HG03565 (cell line): ENCODE results near the gene ZNF445.
"Not testable (repeated sequence)": the region's sequence is repeated elsewhere in the genome, so short reads cannot be mapped to it uniquely, and the experiment has no call there.

Source experiments
- ATAC-seq: cut with Tn5 transposase; IDR thresholded peaks from one replicate; pipeline ENCODE4 v1.9.1; 2021; ENCODE audit warnings: mild to moderate bottlenecking, moderate library complexity; ENCODE audit not compliant: unreplicated experiment

ZNF445 gene

GRCh38 chr3:44437800-44438199 lies 39.7 kb downstream of the ZNF445 start:
- ATAC-seq: no peak

- ATAC-seq: no peak
Measured at GRCh38 chr3:44436181-44436580, 41.3 kb downstream of the ZNF445 start.

GRCh38 chr3:44434834-44435510 lies 42.5 kb downstream of the ZNF445 start:
- ATAC-seq: no peak

GRCh38 chr3:44430466-44430865 lies 47.0 kb downstream of the ZNF445 start:
- no peak for ATAC-seq

GRCh38 chr3:44429459-44429858 lies 48.0 kb downstream of the ZNF445 start:
- no peak for ATAC-seq

GRCh38 chr3:44428910-44429309 lies 48.6 kb downstream of the ZNF445 start:
- no peak for ATAC-seq

GRCh38 chr3:44427683-44428082 lies 49.8 kb downstream of the ZNF445 start:
- ATAC-seq: no peak

- no peak for ATAC-seq
Measured at GRCh38 chr3:44424758-44425157, 52.7 kb downstream of the ZNF445 start.

GRCh38 chr3:44421280-44421679 lies 56.2 kb downstream of the ZNF445 start:
- ATAC-seq: no peak

GRCh38 chr3:44420676-44421075 lies 56.8 kb downstream of the ZNF445 start:
- ATAC-seq: no peak

GRCh38 chr3:44419923-44420650 lies 57.4 kb downstream of the ZNF445 start:
- ATAC-seq: no peak

- no peak for ATAC-seq
Measured at GRCh38 chr3:44419116-44419922, 58.2 kb downstream of the ZNF445 start.

- ATAC-seq: no peak
Measured at GRCh38 chr3:44418549-44418948, 58.9 kb downstream of the ZNF445 start.

- ATAC-seq: not testable (repeated sequence)
Measured at GRCh38 chr3:44418118-44418517, 59.4 kb downstream of the ZNF445 start.

- ATAC-seq: no peak
Measured at GRCh38 chr3:44416031-44417030, 61.1 kb downstream of the ZNF445 start.

- ATAC-seq: no peak
Measured at GRCh38 chr3:44415421-44415820, 62.0 kb downstream of the ZNF445 start.

GRCh38 chr3:44414517-44415090 lies 62.9 kb downstream of the ZNF445 start:
- no peak for ATAC-seq

- ATAC-seq: no peak
Measured at GRCh38 chr3:44412365-44412764, 65.1 kb downstream of the ZNF445 start.

GRCh38 chr3:44411031-44411645 lies 66.3 kb downstream of the ZNF445 start:
- no peak for ATAC-seq
